Hepatocyte (in vitro differentiated cells): ENCODE measurements around the gene POC1A.

ENCODE experiments used
- CTCF ChIP-seq: fragments of 200-600 bp; sonication (generic); IDR thresholded peaks from 2 replicates; pipeline ENCODE4 v1.5.1; 2016; ENCODE audit warnings: antibody characterized with exemption, mild to moderate bottlenecking; ENCODE audit not compliant: poor library complexity
- EZH2 ChIP-seq: fragments of 200-600 bp; sonication (generic); IDR thresholded peaks from 2 replicates; pipeline ENCODE4 v1.6.1; 2016; ENCODE audit warnings: antibody characterized with exemption, mild to moderate bottlenecking, borderline replicate concordance
- EZH2phosphoT487 ChIP-seq: fragments of 200-600 bp; sonication (generic); IDR thresholded peaks from one replicate; pipeline ENCODE4 v1.6.1; 2018; ENCODE audit warnings: antibody characterized with exemption, mild to moderate bottlenecking, low read depth, moderate library complexity; ENCODE audit not compliant: unreplicated experiment, severe bottlenecking

GRCh38 chr3:52072471-52072870, 81.8 kb downstream of the POC1A start:
- TF ChIP-seq CTCF (no peak), EZH2 (no peak), EZH2phosphoT487 (no peak)
